GM19438 (cell line): ENCODE data around the gene SIGLECL1.
"Not testable (repeated sequence)": the region's sequence is repeated elsewhere in the genome, so short reads cannot be mapped to it uniquely, and the experiment has no call there.

Experiments
- ATAC-seq: cut with Tn5 transposase; IDR thresholded peaks from one replicate; pipeline ENCODE4 v1.9.1; 2021; ENCODE audit warnings: low read depth; ENCODE audit not compliant: unreplicated experiment

The SIGLECL1 gene

GRCh38 chr19:51250786-51251467 is at the start of gene SIGLECL1:
Gene SIGLECL1, plus strand, starts transcription at chr19:51251080. Its CDS starts 12,993 bp downstream, at chr19:51264073.
- ATAC-seq, result no peak

- no peak for ATAC-seq
Measured at GRCh38 chr19:51201712-51202111, 49.2 kb upstream of the SIGLECL1 start.

- no peak for ATAC-seq
Measured at GRCh38 chr19:51203916-51204315, 47.0 kb upstream of the SIGLECL1 start.

- ATAC-seq, result no peak
Measured at GRCh38 chr19:51204321-51204720, 46.6 kb upstream of the SIGLECL1 start.

GRCh38 chr19:51207747-51208146 is 43.1 kb upstream of the SIGLECL1 start:
- no peak for ATAC-seq

- ATAC-seq, result no peak
Measured at GRCh38 chr19:51210191-51210784, 40.6 kb upstream of the SIGLECL1 start.

- not testable (repeated sequence) for ATAC-seq
Measured at GRCh38 chr19:51210874-51211361, 40.0 kb upstream of the SIGLECL1 start.

- no peak for ATAC-seq
Measured at GRCh38 chr19:51211833-51212232, 39.0 kb upstream of the SIGLECL1 start.

- no peak for ATAC-seq
Measured at GRCh38 chr19:51219307-51219706, 31.6 kb upstream of the SIGLECL1 start.

GRCh38 chr19:51219971-51220370 is 30.9 kb upstream of the SIGLECL1 start:
- no peak for ATAC-seq

GRCh38 chr19:51220996-51221395 is 29.9 kb upstream of the SIGLECL1 start:
- ATAC-seq, result no peak

GRCh38 chr19:51224163-51224641 is 26.7 kb upstream of the SIGLECL1 start:
- no peak for ATAC-seq

- ATAC-seq, result not testable (repeated sequence)
Measured at GRCh38 chr19:51224898-51225393, 25.9 kb upstream of the SIGLECL1 start, which contains the start of gene CD33. Gene CD33, plus strand, starts transcription at chr19:51225080. Its CDS starts 39 bp downstream, at chr19:51225119.

- no peak for ATAC-seq
Measured at GRCh38 chr19:51226067-51226466, 24.8 kb upstream of the SIGLECL1 start.

GRCh38 chr19:51227326-51227725 is 23.6 kb upstream of the SIGLECL1 start:
- ATAC-seq, result no peak

- no peak for ATAC-seq
Measured at GRCh38 chr19:51227966-51228365, 22.9 kb upstream of the SIGLECL1 start.

GRCh38 chr19:51240866-51241265 is 10.0 kb upstream of the SIGLECL1 start:
- no peak for ATAC-seq

GRCh38 chr19:51242881-51243630 is 7.8 kb upstream of the SIGLECL1 start:
- ATAC-seq, result no peak

GRCh38 chr19:51246164-51246552 is 4.7 kb upstream of the SIGLECL1 start:
- ATAC-seq, result no peak

- ATAC-seq, result no peak
Measured at GRCh38 chr19:51247972-51248590, 2.8 kb upstream of the SIGLECL1 start.

- ATAC-seq, result no peak
Measured at GRCh38 chr19:51251468-51251820, 564 bp downstream of the SIGLECL1 start.
